Measurements from ENCODE around the gene OR5AU1. TPM values are rescaled to one million over a fixed set of nuclear protein-coding genes. Genes with fewer than 3 reads are reported as not detected.

Gene OR5AU1
- total RNA-seq, 1 experiment from 2014 or later: not detected

DNA sequence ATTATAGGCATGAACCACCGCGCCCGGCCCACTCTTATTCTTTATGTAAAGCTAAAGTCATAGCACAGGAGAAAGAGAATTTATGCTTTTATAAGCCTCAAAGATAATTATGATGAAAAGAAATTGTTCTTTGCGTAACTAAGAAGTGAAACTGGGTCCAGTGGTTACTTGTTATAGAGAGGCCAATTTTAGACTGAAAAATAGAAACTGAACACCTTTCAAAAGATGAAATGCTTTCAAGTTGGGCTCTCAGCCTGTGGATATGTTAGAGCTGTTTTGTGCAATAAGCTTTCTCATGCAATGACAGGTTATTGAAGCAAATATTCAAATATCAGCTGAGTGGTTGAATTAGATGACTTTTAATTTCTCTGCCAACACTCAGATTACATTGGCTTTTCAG is 47.1 kb downstream of the OR5AU1 start:
- no peaks in the 10 kb centered on the region for H4K20me1 ChIP-seq (ENCODE audit: low read length)
- POLR2A ChIA-PET (ENCODE audit: unreplicated experiment): no interaction called here
- H3K27me3 ChIP-seq (ENCODE audit: low read length): no peaks in the 10 kb centered on the region
- H3K36me3 ChIP-seq (ENCODE audit: low read depth, low read length): no peaks in the 10 kb centered on the region
- DNase-seq (no peak), ATAC-seq (no peak)
- H3K9me3 ChIP-seq (ENCODE audit: low read length): no peaks in the 10 kb centered on the region
- H3K9ac ChIP-seq (ENCODE audit: low read length): no peak overlapping the region
- peaks cover 21% of the 10 kb centered on the region; the same call in 1 of the 2 replicates for H3K4me1 ChIP-seq (ENCODE audit: insufficient read depth, low read length)
- TF ChIP-seq EZH2phosphoT487 (IDR thresholded peaks at IDR 0.05; ENCODE audit: borderline replicate concordance, low read length): no peak
- TF ChIP-seq, protein P1, sequence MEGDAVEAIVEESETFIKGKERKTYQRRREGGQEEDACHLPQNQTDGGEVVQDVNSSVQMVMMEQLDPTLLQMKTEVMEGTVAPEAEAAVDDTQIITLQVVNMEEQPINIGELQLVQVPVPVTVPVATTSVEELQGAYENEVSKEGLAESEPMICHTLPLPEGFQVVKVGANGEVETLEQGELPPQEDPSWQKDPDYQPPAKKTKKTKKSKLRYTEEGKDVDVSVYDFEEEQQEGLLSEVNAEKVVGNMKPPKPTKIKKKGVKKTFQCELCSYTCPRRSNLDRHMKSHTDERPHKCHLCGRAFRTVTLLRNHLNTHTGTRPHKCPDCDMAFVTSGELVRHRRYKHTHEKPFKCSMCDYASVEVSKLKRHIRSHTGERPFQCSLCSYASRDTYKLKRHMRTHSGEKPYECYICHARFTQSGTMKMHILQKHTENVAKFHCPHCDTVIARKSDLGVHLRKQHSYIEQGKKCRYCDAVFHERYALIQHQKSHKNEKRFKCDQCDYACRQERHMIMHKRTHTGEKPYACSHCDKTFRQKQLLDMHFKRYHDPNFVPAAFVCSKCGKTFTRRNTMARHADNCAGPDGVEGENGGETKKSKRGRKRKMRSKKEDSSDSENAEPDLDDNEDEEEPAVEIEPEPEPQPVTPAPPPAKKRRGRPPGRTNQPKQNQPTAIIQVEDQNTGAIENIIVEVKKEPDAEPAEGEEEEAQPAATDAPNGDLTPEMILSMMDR (conservative IDR thresholded peaks at IDR 0.05; ENCODE audit: low read depth, low read length): no peak
- no peak for TF ChIP-seq EZH2 (IDR thresholded peaks at IDR 0.05; ENCODE audit: low read length, unreplicated experiment)
- CTCF ChIA-PET: no interaction called here
- H3F3A ChIP-seq (ENCODE audit: low read length, unreplicated experiment): no peaks in the 10 kb centered on the region
- H3K27ac ChIP-seq (ENCODE audit: low read length): no peak overlapping the region
- no peak overlapping the region for H3K4me2 ChIP-seq (ENCODE audit: low read length)
- H3K4me3 ChIP-seq (ENCODE audit: low read length): no peak overlapping the region
- no TSS peak for BruUV-seq (replicated peaks)
- H2AFZ ChIP-seq (ENCODE audit: low read length): no peak overlapping the region
- H3K9me2 ChIP-seq (replicated peaks; ENCODE audit: low read length): no peaks in the 10 kb centered on the region
- intact Hi-C loops (cut with micrococcal nuclease): no loop called here
- H3K79me2 ChIP-seq (ENCODE audit: low read length): no peaks in the 10 kb centered on the region

DNA sequence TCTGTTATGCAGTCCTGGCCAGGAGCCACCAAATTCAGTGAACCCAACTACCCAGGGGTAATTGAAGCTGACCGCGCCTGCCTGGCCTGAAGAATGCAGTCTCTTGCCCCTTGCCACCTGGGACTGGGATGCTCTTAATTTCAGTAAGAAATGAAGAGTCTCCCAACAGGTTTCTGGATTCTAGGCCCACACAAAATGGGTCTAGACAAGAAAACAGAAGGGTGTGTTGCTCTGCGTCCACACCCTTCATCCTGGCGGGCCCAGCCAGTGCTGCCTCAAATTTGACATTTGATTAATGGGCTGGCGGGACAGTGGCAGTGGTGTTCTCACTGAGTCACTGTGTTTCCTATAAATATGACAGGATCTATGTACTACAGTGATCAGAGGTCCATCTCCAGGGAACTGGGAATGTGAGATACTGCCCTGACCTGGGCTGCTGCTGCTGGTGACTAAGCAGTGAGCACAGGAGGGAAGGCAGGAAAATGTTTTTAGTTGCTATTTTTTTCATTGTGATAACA is 48.5 kb downstream of the OR5AU1 start:
- H3K27me3 ChIP-seq (ENCODE audit: low read length): no peaks in the 10 kb centered on the region
- CTCF ChIA-PET: no interaction called here
- H3K36me3 ChIP-seq (ENCODE audit: low read depth, low read length): no peaks in the 10 kb centered on the region
- 0 out of 2 replicates have a peak overlapping the region, but pooled peaks have one; percentile 7 for H3K27ac ChIP-seq (ENCODE audit: low read length)
- H2AFZ ChIP-seq (ENCODE audit: low read length): peak overlapping the region; percentile 82; the same call in 1 of the 2 replicates
- no peaks in the 10 kb centered on the region for H3K9me2 ChIP-seq (replicated peaks; ENCODE audit: low read length)
- ATAC-seq (no peak), DNase-seq (peak; percentile 44)
- no TSS peak for BruUV-seq (replicated peaks)
- no peaks in the 10 kb centered on the region for H3K9me3 ChIP-seq (ENCODE audit: low read length)
- no peaks in the 10 kb centered on the region for H3F3A ChIP-seq (ENCODE audit: low read length, unreplicated experiment)
- POLR2A ChIA-PET (ENCODE audit: unreplicated experiment): no interaction called here
- H3K79me2 ChIP-seq (ENCODE audit: low read length): no peaks in the 10 kb centered on the region
- H3K4me3 ChIP-seq (ENCODE audit: low read length): no peak overlapping the region
- no peak overlapping the region for H3K9ac ChIP-seq (ENCODE audit: low read length)
- no peak for TF ChIP-seq EZH2phosphoT487 (IDR thresholded peaks at IDR 0.05; ENCODE audit: borderline replicate concordance, low read length)
- intact Hi-C loops (cut with micrococcal nuclease): loop anchor here (1.0 kb wide), 1 partner anchor 93 kb away; no protein-coding TSS in a partner anchor
- H3K4me2 ChIP-seq (ENCODE audit: low read length): no peak overlapping the region
- no peaks in the 10 kb centered on the region for H4K20me1 ChIP-seq (ENCODE audit: low read length)
- H3K4me1 ChIP-seq (ENCODE audit: insufficient read depth, low read length): peaks cover 32% of the 10 kb centered on the region

DNA sequence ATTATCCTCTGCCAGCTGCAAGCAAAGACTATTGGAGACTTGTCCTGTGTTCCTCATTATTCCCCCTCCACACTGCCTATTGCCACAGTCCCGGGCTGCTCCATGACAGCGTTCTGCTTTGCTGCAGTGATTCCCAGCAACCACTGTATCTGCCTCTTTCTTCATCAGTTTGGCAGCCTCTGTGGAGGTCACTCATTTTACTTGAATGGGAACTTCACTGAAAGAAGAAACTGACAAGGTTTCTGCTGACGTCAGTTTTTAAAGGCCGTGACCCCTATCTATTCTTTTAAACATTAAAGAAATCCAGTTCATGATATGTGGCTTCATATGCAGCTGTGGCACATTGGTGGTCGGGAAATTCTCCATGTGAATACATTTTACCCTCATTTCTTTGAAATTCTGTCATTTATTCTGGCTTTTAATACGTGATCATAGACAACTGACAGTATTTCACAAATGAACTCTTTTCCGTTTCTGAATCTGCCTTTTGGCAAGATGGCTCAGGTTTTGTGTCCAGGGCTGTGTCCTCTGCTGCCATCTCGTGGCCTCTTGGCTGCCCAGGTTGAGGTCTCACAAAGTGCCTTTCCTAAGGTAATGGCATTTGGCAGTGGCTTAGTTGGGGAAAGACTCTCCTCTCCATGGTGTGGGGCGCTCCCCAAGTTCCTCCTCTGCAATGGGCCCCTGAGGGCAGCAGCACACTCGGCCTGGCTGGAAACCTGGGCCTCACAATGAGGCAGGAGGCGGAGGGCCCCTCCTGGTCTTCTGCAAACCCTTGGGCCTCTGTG is 49.2 kb downstream of the OR5AU1 start:
- Histone ChIP-seq H3K36me3 (ENCODE audit: low read depth, low read length) (no peaks in the 10 kb centered on the region), H2AFZ (ENCODE audit: low read length) (peak overlapping the region; percentile 82), H3K4me2 (ENCODE audit: low read length) (peak overlapping the region; percentile 51), H3K9me2 (replicated peaks; ENCODE audit: low read length) (no peaks in the 10 kb centered on the region), H3F3A (ENCODE audit: low read length, unreplicated experiment) (no peaks in the 10 kb centered on the region), H3K4me1 (ENCODE audit: insufficient read depth, low read length) (peaks cover 38% of the 10 kb centered on the region), H3K4me3 (ENCODE audit: low read length) (0 out of 2 replicates have a peak overlapping the region, but pooled peaks have one; percentile 21), H3K27ac (ENCODE audit: low read length) (0 out of 2 replicates have a peak overlapping the region, but pooled peaks have one; percentile 7), H3K79me2 (ENCODE audit: low read length) (no peaks in the 10 kb centered on the region), H3K9ac (ENCODE audit: low read length) (no peak overlapping the region), H3K27me3 (ENCODE audit: low read length) (no peaks in the 10 kb centered on the region), H4K20me1 (ENCODE audit: low read length) (no peaks in the 10 kb centered on the region), H3K9me3 (ENCODE audit: low read length) (no peaks in the 10 kb centered on the region)
- ChIA-PET CTCF (no interaction called here), POLR2A (ENCODE audit: unreplicated experiment) (no interaction called here)
- TF ChIP-seq EZH2phosphoT487 (IDR thresholded peaks at IDR 0.05; ENCODE audit: borderline replicate concordance, low read length) (no peak), EZH2 (IDR thresholded peaks at IDR 0.05; ENCODE audit: low read length, unreplicated experiment) (no peak)
- TF ChIP-seq, protein P1 (conservative IDR thresholded peaks at IDR 0.05; ENCODE audit: low read depth, low read length): peak; percentile 95
- peak; percentile 33 for ATAC-seq
- BruUV-seq (replicated peaks): no TSS peak
- intact Hi-C loops (cut with micrococcal nuclease): loop anchor here (1.0 kb wide), 1 partner anchor 92 kb away; no protein-coding TSS in a partner anchor
- peak; percentile 81 for DNase-seq

All from PC-3 (cell line).